MCF 10A (cell line): ENCODE results near the gene LUZP4. TPM values are rescaled to one million over a fixed set of nuclear protein-coding genes. Genes with fewer than 3 reads are reported as not detected.

Experiments used
- BruUV-seq: library from RNA; stranded (reverse); fragments of 400-500 nt; replicated peaks from 2 replicates; lab custom pipeline; 2021; lab: Mats Ljungman, UMichigan
- CTCF ChIA-PET: fragments of 300-600 bp; sonication (Branson Sonifier 250); formaldehyde crosslinking; extraction: SDS; loops from one replicate; lab custom pipeline; 2021; ENCODE audit warnings: antibody characterized with exemption, inconsistent platforms; lab: Yijun Ruan, JAX
- POLR2A ChIA-PET: fragments of 300-600, 350-650 bp; sonication (Branson Sonifier 250); formaldehyde crosslinking; extraction: SDS; loops from one replicate; lab custom pipeline; 2020; ENCODE audit warnings: antibody characterized with exemption, inconsistent platforms; lab: Yijun Ruan, JAX
- DNase-seq: peaks from one replicate; pipeline ENCODE4 v3.0.0-alpha.2; 2018; ENCODE audit not compliant: unreplicated experiment
- H3K27ac Mint-ChIP-seq: one replicate; pipeline ENCODE4 v1.8.0; 2022; ENCODE audit warnings: mild to moderate bottlenecking, low read depth, mixed read lengths; ENCODE audit not compliant: unreplicated experiment
- H3K27me3 Mint-ChIP-seq: one replicate; pipeline ENCODE4 v1.8.0; 2022; ENCODE audit warnings: mixed read lengths; ENCODE audit not compliant: insufficient read depth, unreplicated experiment
- H3K36me3 Mint-ChIP-seq: one replicate; pipeline ENCODE4 v1.8.0; 2022; ENCODE audit warnings: mild to moderate bottlenecking, moderate library complexity, mixed read lengths; ENCODE audit not compliant: insufficient read depth, unreplicated experiment
- H3K4me1 Mint-ChIP-seq: one replicate; pipeline ENCODE4 v1.8.0; 2022; ENCODE audit warnings: mixed read lengths; ENCODE audit not compliant: insufficient read depth, unreplicated experiment
- H3K4me3 Mint-ChIP-seq: one replicate; pipeline ENCODE4 v1.8.0; 2022; ENCODE audit warnings: mild to moderate bottlenecking, moderate library complexity, mixed read lengths; ENCODE audit not compliant: unreplicated experiment
- H3K9me3 Mint-ChIP-seq: one replicate; pipeline ENCODE4 v1.8.0; 2022; ENCODE audit warnings: mixed read lengths; ENCODE audit not compliant: unreplicated experiment
- CTCF ChIP-seq: fragments of 200-600 bp; IDR thresholded peaks from one replicate; pipeline ENCODE4 v1.8.0; 2022; ENCODE audit warnings: antibody characterized with exemption, mild to moderate bottlenecking; ENCODE audit not compliant: unreplicated experiment
- intact Hi-C: fragments of 100-400 bp; cut with micrococcal nuclease; formaldehyde crosslinking; loops from 2 replicates; pipeline ENCODE4 v1.14.1; 2022
- total RNA-seq: library from RNA; stranded (reverse); gene quantifications from 2 replicates; pipeline ENCODE4 v1.2.3, GENCODE V29; 2022

The LUZP4 gene
- total RNA-seq, 1 experiment from 2014 or later = not detected

- no peak for TF ChIP-seq CTCF
- DNase-seq = no peak
- Mint-ChIP-seq H3K4me3 (no peak overlapping the region), H3K4me1 (no peaks in the 10 kb centered on the region), H3K36me3 (no peaks in the 10 kb centered on the region), H3K9me3 (peaks cover 8% of the 10 kb centered on the region), H3K27me3 (peaks cover 26% of the 10 kb centered on the region), H3K27ac (no peak overlapping the region)
- ChIA-PET POLR2A (no interaction called here), CTCF (no interaction called here)
- intact Hi-C loops = loop anchor here (5.0 kb wide), 1 partner anchor 294 kb away; no protein-coding TSS in a partner anchor
- BruUV-seq = no TSS peak
Measured at GRCh38 chrX:115348446-115349225, 59.1 kb downstream of the LUZP4 start.

- CTCF ChIA-PET = no interaction called here
- TF ChIP-seq CTCF = no peak
- Mint-ChIP-seq H3K4me1 (no peaks in the 10 kb centered on the region), H3K27ac (no peak overlapping the region), H3K36me3 (no peaks in the 10 kb centered on the region), H3K4me3 (no peak overlapping the region), H3K9me3 (peaks cover 8% of the 10 kb centered on the region), H3K27me3 (peaks cover 46% of the 10 kb centered on the region)
- POLR2A ChIA-PET = interaction anchor here (0.7 kb wide), 1 partner anchor 224 kb away, joined by 4 read pairs; no protein-coding TSS in a partner anchor
- intact Hi-C loops = no loop called here
- BruUV-seq = no TSS peak
- no peak for DNase-seq
Measured at GRCh38 chrX:115350711-115351381, 61.3 kb downstream of the LUZP4 start.

GRCh38 chrX:115356369-115356768, 66.9 kb downstream of the LUZP4 start:
- H3K4me3 Mint-ChIP-seq = no peak overlapping the region
- DNase-seq = no peak
- no peak for TF ChIP-seq CTCF
- ChIA-PET POLR2A (interaction anchor here (1.1 kb wide), 1 partner anchor 11 kb away, joined by 3 read pairs; no protein-coding TSS in a partner anchor), CTCF (no interaction called here)
- H3K36me3 Mint-ChIP-seq = no peaks in the 10 kb centered on the region
- H3K27ac Mint-ChIP-seq = no peak overlapping the region
- no peaks in the 10 kb centered on the region for H3K9me3 Mint-ChIP-seq
- no peaks in the 10 kb centered on the region for H3K4me1 Mint-ChIP-seq
- BruUV-seq = no TSS peak
- peaks cover 85% of the 10 kb centered on the region for H3K27me3 Mint-ChIP-seq
- intact Hi-C loops = no loop called here

Other genes starting within 250 kb of the LUZP4 start
- gene RBMXL3, start 100.3 kb upstream of the LUZP4 start, total RNA-seq = not detected in 2 replicates
- gene LRCH2, start 55.6 kb upstream of the LUZP4 start, total RNA-seq = 0.44 and 0.68 TPM in 2 replicates